IMR-90 (cell line): ENCODE data around the gene KDM6B. TPM values are rescaled to one million over a fixed set of nuclear protein-coding genes. Genes with fewer than 3 reads are reported as not detected.

Experiments
- ATAC-seq: fragments of 200-7000 bp; cut with Tn5 transposase; 2 replicates; pipeline ENCODE4 v1.9.1; 2020; ENCODE audit warnings: low read depth, mild to moderate bottlenecking, moderate library complexity
- BruUV-seq: library from RNA; stranded (reverse); fragments of 400-500 nt; replicated peaks from 2 replicates; lab custom pipeline; 2021; lab: Mats Ljungman, UMichigan
- CTCF ChIA-PET: fragments of 300-600 bp; formaldehyde crosslinking; extraction: SDS; loops from one replicate; lab custom pipeline; 2021; ENCODE audit warnings: antibody characterized with exemption; lab: Yijun Ruan, JAX
- POLR2A ChIA-PET: fragments of 300-600 bp; sonication (Branson Sonifier 250); formaldehyde crosslinking; loops from one replicate; lab custom pipeline; 2022; ENCODE audit warnings: antibody characterized with exemption; ENCODE audit not compliant: unreplicated experiment; lab: Charles Lee
- DNase-seq: peaks from one replicate; pipeline ENCODE4 v3.0.0; 2013
- H2AFZ ChIP-seq: replicated peaks from 2 replicates; pipeline ENCODE3; 2013; ENCODE audit warnings: low read length, mild to moderate bottlenecking; ENCODE audit not compliant: poor library complexity
- H2AK5ac ChIP-seq: 2 replicates; pipeline ENCODE4 v1.6.1; 2013; ENCODE audit warnings: low read depth, low read length, inconsistent platforms
- H2AK9ac ChIP-seq: replicated peaks from 2 replicates; pipeline ENCODE3; 2013; ENCODE audit warnings: mild to moderate bottlenecking, low read depth, low read length, moderate library complexity; ENCODE audit not compliant: poor library complexity
- H2BK120ac ChIP-seq: 2 replicates; pipeline ENCODE4 v1.6.1; 2013; ENCODE audit warnings: low read depth, low read length, inconsistent platforms
- H2BK15ac ChIP-seq: 3 replicates; pipeline ENCODE4 v1.6.1; 2013; ENCODE audit warnings: low read depth, low read length, inconsistent platforms
- H2BK20ac ChIP-seq: 2 replicates; pipeline ENCODE4 v1.6.1; 2013; ENCODE audit warnings: low read depth, mild to moderate bottlenecking, inconsistent platforms, low read length, moderate library complexity
- H2BK5ac ChIP-seq: 2 replicates; pipeline ENCODE4 v1.6.1; 2013; ENCODE audit warnings: mild to moderate bottlenecking, low read depth, low read length, inconsistent platforms; ENCODE audit not compliant: poor library complexity, severe bottlenecking
- H3K14ac ChIP-seq: replicated peaks from 2 replicates; pipeline ENCODE4 v1.6.1; 2013; ENCODE audit warnings: low read depth, low read length, inconsistent platforms
- H3K18ac ChIP-seq: 2 replicates; pipeline ENCODE4 v1.6.1; 2013; ENCODE audit warnings: low read depth, low read length, control low read depth
- H3K23ac ChIP-seq: 2 replicates; pipeline ENCODE4 v1.6.1; 2013; ENCODE audit warnings: low read depth, low read length, inconsistent platforms
- H3K27ac ChIP-seq: 2 replicates; pipeline ENCODE4 v1.5.1; 2013; ENCODE audit warnings: mild to moderate bottlenecking, control low read depth, low read length; ENCODE audit not compliant: insufficient read depth
- H3K27me3 ChIP-seq: 2 replicates; pipeline ENCODE4 v1.6.1; 2013; ENCODE audit warnings: low read length; ENCODE audit not compliant: control insufficient read depth, insufficient read depth
- H3K36me3 ChIP-seq: 2 replicates; pipeline ENCODE4 v1.6.1; 2013; ENCODE audit warnings: low read length, mixed read lengths; ENCODE audit not compliant: control insufficient read depth, insufficient read depth
- H3K4ac ChIP-seq: 2 replicates; pipeline ENCODE4 v1.6.1; 2013; ENCODE audit warnings: low read depth, low read length, inconsistent platforms
- H3K4me1 ChIP-seq: 2 replicates; pipeline ENCODE4 v1.6.1; 2013; ENCODE audit warnings: low read length, mixed read lengths; ENCODE audit not compliant: control insufficient read depth, insufficient read depth
- H3K4me2 ChIP-seq: 2 replicates; pipeline ENCODE4 v1.6.1; 2013; ENCODE audit warnings: low read depth, mild to moderate bottlenecking, control low read depth, low read length, moderate library complexity
- H3K4me3 ChIP-seq: 2 replicates; pipeline ENCODE4 v1.5.1; 2013; ENCODE audit warnings: low read depth, mild to moderate bottlenecking, control low read depth, low read length, moderate library complexity; ENCODE audit not compliant: insufficient read depth
- H3K56ac ChIP-seq: 2 replicates; pipeline ENCODE4 v1.6.1; 2013; ENCODE audit warnings: low read length, inconsistent platforms; ENCODE audit not compliant: insufficient read depth; ENCODE audit errors: extremely low read depth
- H3K79me1 ChIP-seq, 2 experiments: 2 replicates each; pipeline ENCODE4 v1.6.1; 2013; ENCODE audit warnings: low read length in 2 of 2, inconsistent platforms in 1 of 2, low read depth in 1 of 2
- H3K9ac ChIP-seq: 2 replicates; pipeline ENCODE4 v1.6.1; 2013; ENCODE audit warnings: low read depth, low read length, control low read depth
- H3K9me1 ChIP-seq: 2 replicates; pipeline ENCODE4 v1.6.1; 2013; ENCODE audit warnings: low read length, inconsistent platforms; ENCODE audit not compliant: insufficient read depth
- H3K9me3 ChIP-seq: 2 replicates; pipeline ENCODE4 v1.6.1; 2013; ENCODE audit warnings: low read length; ENCODE audit not compliant: control insufficient read depth, insufficient read depth
- H4K20me1 ChIP-seq: 2 replicates; pipeline ENCODE4 v1.6.1; 2013; ENCODE audit warnings: low read length, inconsistent platforms; ENCODE audit not compliant: insufficient read depth
- H4K5ac ChIP-seq: 2 replicates; pipeline ENCODE4 v1.6.1; 2013; ENCODE audit warnings: mild to moderate bottlenecking, low read depth, low read length, control low read depth
- H4K8ac ChIP-seq, 2 experiments: 2 replicates each; pipeline ENCODE4 v1.6.1; 2013; ENCODE audit warnings: low read depth in 2 of 2, low read length in 2 of 2, control low read depth in 1 of 2, inconsistent platforms in 1 of 2
- H4K91ac ChIP-seq: 2 replicates; pipeline ENCODE4 v1.6.1; 2013; ENCODE audit warnings: low read depth, low read length, inconsistent platforms; ENCODE audit not compliant: insufficient read depth
- BHLHE40 ChIP-seq: fragments of 150-350 bp; IDR thresholded peaks from 2 replicates; pipeline ENCODE4 v1.6.1; 2016; ENCODE audit warnings: mild to moderate bottlenecking, low read depth, low read length
- CHD1 ChIP-seq: IDR thresholded peaks from 2 replicates; pipeline ENCODE4 v1.6.1; 2012; ENCODE audit warnings: low read depth, low read length, improper control_type of control experiment
- MAFK ChIP-seq: IDR thresholded peaks from 2 replicates; pipeline ENCODE4 v1.6.1; 2012; ENCODE audit warnings: low read depth, low read length, improper control_type of control experiment
- WGBS, 2 experiments: methylation state at CpG; one replicate each; pipeline versions ENCODE4 v1.1.5 to v1.1.7; 2013; ENCODE audit warnings: missing lambda C conversion rate in 2 of 2; ENCODE audit not compliant: insufficient read length in 1 of 2; ENCODE audit errors: extremely low coverage in 2 of 2; 5-methylcytosine and 5-hydroxymethylcytosine counted together
- dilution Hi-C: fragments of 300-500 bp; cut with HindIII; formaldehyde crosslinking; loops from one replicate; pipeline ENCODE4 v1.14.3; 2018; ENCODE audit warnings: low sequenced_read_pairs; ENCODE audit not compliant: unreplicated experiment
- in situ Hi-C: fragments of 300-500 bp; cut with MboI; formaldehyde crosslinking; loops from 3 replicates; pipeline ENCODE4 v1.14.3; 2019; ENCODE audit warnings: low sequenced_read_pairs, inconsistent platforms, mixed read lengths
- intact Hi-C: fragments of 100-400 bp; cut with micrococcal nuclease; formaldehyde crosslinking; loops from 2 replicates; pipeline ENCODE4 v1.10.0; 2022
- polyA plus RNA-seq, 3 experiments: library from polyadenylated mRNA; depleted of rRNA; stranded (reverse); fragments of >200 nt; gene quantifications; 2 replicates each; pipeline ENCODE4 v1.2.3, GENCODE V29; 2012; ENCODE audit warnings: low replicate concordance in 1 of 3
- total RNA-seq: library from RNA; depleted of rRNA; stranded (reverse); fragments of >200 nt; gene quantifications from 2 replicates; pipeline ENCODE4 v1.2.3, GENCODE V29; 2012

The KDM6B gene
- total and polyA plus RNA-seq, 2 of the 4 experiments (the other 2 are of a cell fraction) = 0.72 to 3.5 TPM

DNA sequence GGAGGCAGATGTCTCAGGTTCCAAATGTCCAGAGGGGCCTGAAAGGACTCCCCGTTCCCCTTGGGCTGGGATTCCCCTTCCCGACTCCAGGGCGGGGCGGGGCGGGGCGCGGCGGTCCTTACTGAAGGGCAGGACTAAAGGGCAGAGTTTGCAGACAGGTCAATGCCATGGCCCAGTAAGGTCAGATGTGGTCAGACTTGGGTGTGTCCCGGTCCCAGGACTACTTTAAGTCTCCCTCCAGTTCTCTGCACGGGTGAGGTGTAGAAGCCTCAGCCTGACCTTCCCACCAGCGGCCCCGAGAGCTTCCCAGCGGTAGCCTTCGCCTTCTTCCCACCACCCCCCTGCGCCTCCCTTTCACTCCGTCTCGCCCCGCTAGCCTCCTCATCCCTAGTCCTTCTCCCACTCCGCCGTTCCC lies 532 bp downstream of the KDM6B start:
- DNase-seq (no peak), ATAC-seq (no peak)
- Histone ChIP-seq H3K4ac (peak overlapping the region; percentile 41; the same call in 1 of the 2 replicates), H3K4me3 (peak overlapping the region; percentile 58), H3K23ac (peak overlapping the region; percentile 23; the same call in 1 of the 2 replicates), H2BK15ac (no peak overlapping the region), H2AK5ac (peak overlapping the region; percentile 75), H4K91ac (peak overlapping the region; percentile 62; the same call in 1 of the 2 replicates), H2BK120ac (no peak overlapping the region), H3K27me3 (peaks cover 4% of the 10 kb centered on the region), H3K56ac (0 out of 2 replicates have a peak overlapping the region, but pooled peaks have one; percentile 13), H2AK9ac (peak overlapping the region; percentile 91), H3K9me3 (no peaks in the 10 kb centered on the region), H3K27ac (peak overlapping the region; percentile 73), H3K79me1 (peaks cover 5 to 34% of the 10 kb centered on the region in 2 experiments; a peak in 3 of 4 replicates), H2AFZ (peak overlapping the region; percentile 98), H4K8ac (peak overlapping the region in 1 of 2 experiments; percentile 49; a peak in 1 of 4 replicates), H2BK5ac (peak overlapping the region; percentile 81), H2BK20ac (no peak overlapping the region), H4K5ac (no peak overlapping the region; the same call in 1 of the 2 replicates), H3K18ac (no peak overlapping the region), H4K20me1 (peaks cover 17% of the 10 kb centered on the region), H3K9ac (peak overlapping the region; percentile 53), H3K4me2 (peak overlapping the region; percentile 91), H3K4me1 (peaks cover 15% of the 10 kb centered on the region), H3K9me1 (peaks cover 9% of the 10 kb centered on the region; the same call in 1 of the 2 replicates), H3K14ac (no peak overlapping the region), H3K36me3 (no peaks in the 10 kb centered on the region)
- ChIA-PET POLR2A (no interaction called here), CTCF (interaction anchor here (0.7 kb wide), 2 partner anchors 23 to 26 kb away, joined by 3 read pairs; partner anchors contain the start of gene NAA38)
- BruUV-seq = no TSS peak
- no CpG with 5 or more reads among the region's 20 CpGs for whole genome bisulfite sequencing, 2 experiments
- TF ChIP-seq CHD1 (no peak), BHLHE40 (0 out of 2 replicates have a peak, but pooled peaks have one; percentile 1), MAFK (no peak)
- in situ Hi-C loops (no loop called here), intact Hi-C loops (no loop called here), dilution Hi-C loops (no loop called here)
